ENCODE measurements around the gene SV2C. TPM values are rescaled to one million over a fixed set of nuclear protein-coding genes. Genes with fewer than 3 reads are reported as not detected.
A peak's percentile ranks its signal among the peaks of the same experiment; 100 is the strongest.

Gene SV2C
- total RNA-seq, 1 donor = not detected

DNA sequence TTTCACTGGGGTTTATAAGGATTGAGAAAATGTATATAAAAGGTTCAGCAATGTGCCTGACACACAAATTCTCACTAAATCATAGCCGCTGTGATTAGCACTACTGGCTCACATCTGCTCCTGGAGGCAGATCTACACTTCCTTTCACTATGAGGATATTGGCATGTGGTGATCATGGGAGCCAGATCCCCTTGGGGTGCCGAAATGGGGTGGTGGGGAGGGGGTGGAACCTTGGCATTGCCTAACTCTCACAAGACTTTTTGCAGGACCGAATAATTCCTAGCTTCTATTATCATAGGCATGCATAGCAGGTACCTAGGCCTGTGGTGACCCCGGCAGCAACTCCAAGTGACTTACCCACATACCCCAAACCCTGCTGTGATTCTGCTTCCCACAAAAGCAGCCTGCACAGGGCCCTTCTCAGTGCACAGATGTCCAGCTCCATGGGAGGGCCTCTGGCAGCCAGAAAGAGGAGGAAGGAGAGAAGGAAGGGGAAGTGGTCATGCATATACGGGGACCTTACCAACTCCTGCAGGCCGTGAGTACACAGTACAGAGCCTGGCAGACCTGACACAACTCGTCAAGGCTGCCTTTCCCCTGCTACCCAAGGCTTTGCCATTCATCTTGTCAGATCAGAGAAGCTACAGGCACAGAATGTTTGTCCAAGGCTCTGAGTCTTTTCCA lies 258.6 kb downstream of the SV2C start:
- no peaks in the 10 kb centered on the region for H4K20me1 ChIP-seq (ENCODE audit: insufficient read depth, low read length)
- no peaks in the 10 kb centered on the region for H3K27me3 ChIP-seq (ENCODE audit: insufficient read depth, low read length)
- H3K9me3 ChIP-seq (ENCODE audit: low read depth, low read length) = no peaks in the 10 kb centered on the region
- no peak for TF ChIP-seq CTCF (IDR thresholded peaks at IDR 0.05; ENCODE audit: extremely low read depth, low read depth, low read length)
- H3K27ac ChIP-seq (ENCODE audit: low read depth, low read length) = no peak overlapping the region
- no peak overlapping the region for H2AFZ ChIP-seq (ENCODE audit: low read length)
- no peak overlapping the region for H3K4me3 ChIP-seq (ENCODE audit: insufficient read depth, low read length)
- no peaks in the 10 kb centered on the region for H3K36me3 ChIP-seq (ENCODE audit: insufficient read depth, low read length)
- H3K4me1 ChIP-seq (ENCODE audit: insufficient read depth, low read length) = no peaks in the 10 kb centered on the region
- H3K4me2 ChIP-seq (ENCODE audit: insufficient read depth, low read length) = no peak overlapping the region
- no peaks in the 10 kb centered on the region for H3K79me2 ChIP-seq (ENCODE audit: insufficient read depth, low read length)
- DNase-seq (ENCODE audit: insufficient read length, low spot score, missing footprints) = no peak

DNA sequence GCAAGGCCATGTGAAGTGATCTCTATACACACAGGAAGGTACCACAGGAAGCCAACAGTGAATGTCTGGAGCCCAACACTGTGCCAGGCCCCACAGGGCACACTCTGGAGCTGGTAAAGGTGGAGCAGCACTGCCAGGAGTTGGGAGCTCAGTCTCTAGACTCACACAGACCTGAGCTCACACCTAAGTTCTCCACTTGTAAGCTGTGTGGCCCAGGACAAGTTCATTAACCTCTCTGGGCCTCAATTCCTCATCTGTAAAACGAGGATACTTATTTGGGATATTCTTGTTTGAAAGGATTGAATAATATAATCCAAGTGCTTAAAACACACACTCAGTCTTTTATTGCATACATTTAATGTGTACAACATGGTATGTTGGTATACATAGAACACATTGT lies 259.3 kb downstream of the SV2C start:
- Histone ChIP-seq H3K27ac (ENCODE audit: low read depth, low read length) (no peak overlapping the region), H3K4me1 (ENCODE audit: insufficient read depth, low read length) (no peaks in the 10 kb centered on the region), H3K4me2 (ENCODE audit: insufficient read depth, low read length) (no peak overlapping the region), H3K36me3 (ENCODE audit: insufficient read depth, low read length) (no peaks in the 10 kb centered on the region), H3K79me2 (ENCODE audit: insufficient read depth, low read length) (no peaks in the 10 kb centered on the region), H4K20me1 (ENCODE audit: insufficient read depth, low read length) (no peaks in the 10 kb centered on the region), H3K4me3 (ENCODE audit: insufficient read depth, low read length) (no peak overlapping the region), H3K27me3 (ENCODE audit: insufficient read depth, low read length) (no peaks in the 10 kb centered on the region), H3K9me3 (ENCODE audit: low read depth, low read length) (no peaks in the 10 kb centered on the region), H2AFZ (ENCODE audit: low read length) (no peak overlapping the region)
- TF ChIP-seq CTCF (IDR thresholded peaks at IDR 0.05; ENCODE audit: extremely low read depth, low read depth, low read length) = no peak
- no peak for DNase-seq (ENCODE audit: insufficient read length, low spot score, missing footprints)

- no peaks in the 10 kb centered on the region for H3K36me3 ChIP-seq (ENCODE audit: insufficient read depth, low read length)
- no peak overlapping the region for H3K27ac ChIP-seq (ENCODE audit: low read depth, low read length)
- no peak for DNase-seq (ENCODE audit: insufficient read length, low spot score, missing footprints)
- H4K20me1 ChIP-seq (ENCODE audit: insufficient read depth, low read length) = no peaks in the 10 kb centered on the region
- H3K27me3 ChIP-seq (ENCODE audit: insufficient read depth, low read length) = no peaks in the 10 kb centered on the region
- no peak for TF ChIP-seq CTCF (IDR thresholded peaks at IDR 0.05; ENCODE audit: extremely low read depth, low read depth, low read length)
- no peak overlapping the region for H2AFZ ChIP-seq (ENCODE audit: low read length)
- H3K4me1 ChIP-seq (ENCODE audit: insufficient read depth, low read length) = no peaks in the 10 kb centered on the region
- H3K4me3 ChIP-seq (ENCODE audit: insufficient read depth, low read length) = no peak overlapping the region
- H3K4me2 ChIP-seq (ENCODE audit: insufficient read depth, low read length) = no peak overlapping the region
- H3K79me2 ChIP-seq (ENCODE audit: insufficient read depth, low read length) = no peaks in the 10 kb centered on the region
- H3K9me3 ChIP-seq (ENCODE audit: low read depth, low read length) = no peaks in the 10 kb centered on the region
Measured at GRCh38 chr5:76345582-76345981, 262.4 kb downstream of the SV2C start.

- H3K36me3 ChIP-seq (ENCODE audit: insufficient read depth, low read length) = no peaks in the 10 kb centered on the region
- no peak overlapping the region for H3K27ac ChIP-seq (ENCODE audit: low read depth, low read length)
- no peak overlapping the region for H3K4me3 ChIP-seq (ENCODE audit: insufficient read depth, low read length)
- H3K4me1 ChIP-seq (ENCODE audit: insufficient read depth, low read length) = no peaks in the 10 kb centered on the region
- H2AFZ ChIP-seq (ENCODE audit: low read length) = no peak overlapping the region
- H3K4me2 ChIP-seq (ENCODE audit: insufficient read depth, low read length) = no peak overlapping the region
- H4K20me1 ChIP-seq (ENCODE audit: insufficient read depth, low read length) = no peaks in the 10 kb centered on the region
- no peaks in the 10 kb centered on the region for H3K9me3 ChIP-seq (ENCODE audit: low read depth, low read length)
- peak; percentile 44 for DNase-seq (ENCODE audit: insufficient read length, low spot score, missing footprints)
- no peaks in the 10 kb centered on the region for H3K27me3 ChIP-seq (ENCODE audit: insufficient read depth, low read length)
- no peak for TF ChIP-seq CTCF (IDR thresholded peaks at IDR 0.05; ENCODE audit: extremely low read depth, low read depth, low read length)
- no peaks in the 10 kb centered on the region for H3K79me2 ChIP-seq (ENCODE audit: insufficient read depth, low read length)
Measured at GRCh38 chr5:76351176-76351575, 268.0 kb downstream of the SV2C start.
